Right lobe of liver (tissue), 6 donors: Measurements from ENCODE around the gene MRPS34. TPM values are rescaled to one million over a fixed set of nuclear protein-coding genes. Genes with fewer than 3 reads are reported as not detected.

Source experiments
- ATAC-seq, 4 donors: fragments of 200-7000 bp; cut with Tn5 transposase; one replicate each; pipeline ENCODE4 v1.9.1; 2020; ENCODE audit warnings: mild to moderate bottlenecking in 4 of 4, moderate library complexity in 4 of 4
- DNase-seq, 3 donors: peaks; one replicate each; pipeline ENCODE4 v3.0.0-alpha.2; 2020
- H3K27ac ChIP-seq, 3 donors: fragments of 200-600 bp; one replicate each; pipeline ENCODE4 v1.8.0; 2022
- H3K27me3 ChIP-seq, 2 donors: fragments of 200-600 bp; one replicate each; pipeline ENCODE4 v1.8.0; 2022
- H3K36me3 ChIP-seq, 4 donors: fragments of 200-600 bp; sonication (generic) in 1 of 4; one replicate each; pipeline versions ENCODE4 v1.5.1 to v1.8.0; 2017 to 2022; ENCODE audit warnings: control low read depth in 1 of 4
- H3K4me1 ChIP-seq, 4 donors: fragments of 200-600 bp; sonication (generic) in 1 of 4; one replicate each; pipeline versions ENCODE4 v1.5.1 to v1.8.0; 2017 to 2022; ENCODE audit warnings: control low read depth in 1 of 4
- H3K4me3 ChIP-seq, 3 donors: fragments of 200-600 bp; one replicate each; pipeline ENCODE4 v1.8.0; 2022
- H3K9me3 ChIP-seq, 4 donors: fragments of 200-600 bp; sonication (generic) in 1 of 4; one replicate each; pipeline versions ENCODE4 v1.5.1 to v1.8.0; 2017 to 2022; ENCODE audit warnings: control low read depth in 1 of 4
- CTCF ChIP-seq, 4 donors: fragments of 200-600 bp in 3 of 4; fragments of 450-650 bp in 1 of 4; IDR thresholded peaks; one replicate each; pipeline versions ENCODE4 v1.5.1 to v1.8.0; 2016 to 2022; ENCODE audit warnings: antibody characterized with exemption in 4 of 4, mild to moderate bottlenecking in 2 of 4
- POLR2A ChIP-seq: fragments of 450-650 bp; IDR thresholded peaks from one replicate; pipeline ENCODE4 v1.6.1; 2017; ENCODE audit warnings: antibody characterized with exemption, mild to moderate bottlenecking
- WGBS: methylation state at CpG from one replicate; pipeline ENCODE4 v1.1.6; 2018; ENCODE audit warnings: low coverage, low lambda C conversion rate; ENCODE audit not compliant: insufficient coverage; ENCODE audit errors: missing lambda C conversion rate; 5-methylcytosine and 5-hydroxymethylcytosine counted together
- intact Hi-C, 2 donors: fragments of 100-400 bp; cut with DNase I; formaldehyde crosslinking; loops; one replicate each; pipeline versions ENCODE4 v1.11.2 to v1.14.1; 2022
- total RNA-seq, 6 experiments: library from RNA; depleted of rRNA in 2 of 6; stranded (reverse); fragments of >200 nt in 2 of 6; fragmentation: NEBNext Ultra II Directional in 3 of 6; extraction: Animal tissue kit (Norgen Biotek cat#: 25700) in 3 of 6; gene quantifications; one replicate each; pipeline versions ENCODE4 v1.1.0 to v1.2.4, GENCODE V29; 2016 to 2023
- donor health status: DM: no; HTN: yes; CAD: no.
- donor health status: DM: no; HTN: no; CAD: no.
- donor health status: DM: no; HTN: no; CAD: no.
- donor health status: DM: no; HTN: yes; CAD: no.
- donor health status: DM: no; HTN: yes; CAD: no.

Gene MRPS34
- total RNA-seq, 6 experiments from 2014 or later, result 42.5 to 90.5 (median 52.9) TPM

- ATAC-seq (no peak), DNase-seq (no peak)
- no peaks in the 10 kb centered on the region for H3K9me3 ChIP-seq
- TF ChIP-seq CTCF (IDR thresholded peaks at IDR 0.05) (no peak), POLR2A (no peak)
- intact Hi-C loops, result no loop called here
- peaks cover 0 to 40% (median 2%) of the 10 kb centered on the region in 4 donors for H3K36me3 ChIP-seq
- H3K4me3 ChIP-seq, result no peak overlapping the region
- H3K27me3 ChIP-seq, result no peaks in the 10 kb centered on the region
- no CpG with 5 or more reads among the region's 18 CpGs for WGBS
- H3K4me1 ChIP-seq, result peaks cover 0 to 11% (median 0%) of the 10 kb centered on the region in 4 donors
- H3K27ac ChIP-seq, result no peak overlapping the region
Observed at GRCh38 chr16:1766701-1767100, 6.2 kb downstream of the MRPS34 start.

GRCh38 chr16:1766231-1766630 is 6.7 kb downstream of the MRPS34 start:
- H3K4me1 ChIP-seq, result peaks cover 0 to 11% (median 0%) of the 10 kb centered on the region in 4 donors
- ATAC-seq (no peak), DNase-seq (no peak)
- peaks cover 0 to 40% (median 2%) of the 10 kb centered on the region in 4 donors for H3K36me3 ChIP-seq
- intact Hi-C loops, result no loop called here
- no peak overlapping the region for H3K27ac ChIP-seq
- no peak overlapping the region for H3K4me3 ChIP-seq
- no peak for TF ChIP-seq CTCF (IDR thresholded peaks at IDR 0.05)
- no peak for TF ChIP-seq POLR2A
- H3K9me3 ChIP-seq, result no peaks in the 10 kb centered on the region
- H3K27me3 ChIP-seq, result no peaks in the 10 kb centered on the region
- 90% methylated on average over 3 of the region's 19 CpGs for WGBS

- Histone ChIP-seq H3K9me3 (no peaks in the 10 kb centered on the region), H3K4me1 (peaks cover 0 to 10% (median 0%) of the 10 kb centered on the region in 4 donors), H3K4me3 (no peak overlapping the region), H3K27ac (no peak overlapping the region), H3K27me3 (no peaks in the 10 kb centered on the region), H3K36me3 (peaks cover 0 to 40% (median 3%) of the 10 kb centered on the region in 4 donors)
- 80% methylated on average over 2 of the region's 22 CpGs for WGBS
- DNase-seq (no peak), ATAC-seq (no peak)
- intact Hi-C loops, result no loop called here
- TF ChIP-seq CTCF (IDR thresholded peaks at IDR 0.05) (no peak), POLR2A (no peak)
Observed at GRCh38 chr16:1765826-1766225, 7.1 kb downstream of the MRPS34 start.

- H3K9me3 ChIP-seq, result no peaks in the 10 kb centered on the region
- intact Hi-C loops, result no loop called here
- no CpG with 5 or more reads among the region's 21 CpGs for WGBS
- DNase-seq, result no peak
- no peak overlapping the region for H3K27ac ChIP-seq
- H3K4me1 ChIP-seq, result peaks cover 0 to 1% (median 0%) of the 10 kb centered on the region in 4 donors
- no peak overlapping the region for H3K4me3 ChIP-seq
- no peaks in the 10 kb centered on the region for H3K27me3 ChIP-seq
- no peak for TF ChIP-seq POLR2A
- TF ChIP-seq CTCF (IDR thresholded peaks at IDR 0.05), result no peak
- ATAC-seq, result no peak
- peaks cover 0 to 46% (median 6%) of the 10 kb centered on the region in 4 donors for H3K36me3 ChIP-seq
Observed at GRCh38 chr16:1764971-1765370, 8.0 kb downstream of the MRPS34 start.
